HG03025 (cell line): ENCODE results near the gene STUM.

Experiments
- ATAC-seq: cut with Tn5 transposase; IDR thresholded peaks from one replicate; pipeline ENCODE4 v1.9.1; 2021; ENCODE audit warnings: mild to moderate bottlenecking, moderate library complexity; ENCODE audit not compliant: unreplicated experiment, low FRiP score

The STUM gene

GRCh38 chr1:226647719-226648118 is 99.2 kb downstream of the STUM start:
- no peak for ATAC-seq

DNA sequence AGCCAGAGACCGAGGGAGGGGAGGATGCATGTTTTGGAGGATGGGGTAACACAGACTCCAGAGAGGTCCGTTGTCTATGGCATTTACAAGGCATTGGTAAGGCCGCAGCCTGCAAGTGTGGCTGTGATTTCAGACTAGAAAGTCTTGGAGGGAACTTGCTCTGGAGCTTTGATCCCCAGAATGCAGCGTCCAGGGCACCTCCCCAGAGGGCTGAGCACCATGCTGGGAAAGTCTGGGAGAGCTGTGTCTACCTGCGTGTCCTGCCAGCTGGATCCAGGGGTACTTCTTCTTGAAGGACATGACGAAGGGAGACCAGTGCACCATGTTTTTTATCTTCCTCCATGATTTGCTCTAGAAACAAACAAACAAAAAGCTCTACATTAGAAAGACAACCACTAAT is 99.9 kb downstream of the STUM start:
- no peak for ATAC-seq

- ATAC-seq: no peak
These were observed 100.7 kb downstream of the STUM start for GRCh38 chr1:226649244-226649643.

DNA sequence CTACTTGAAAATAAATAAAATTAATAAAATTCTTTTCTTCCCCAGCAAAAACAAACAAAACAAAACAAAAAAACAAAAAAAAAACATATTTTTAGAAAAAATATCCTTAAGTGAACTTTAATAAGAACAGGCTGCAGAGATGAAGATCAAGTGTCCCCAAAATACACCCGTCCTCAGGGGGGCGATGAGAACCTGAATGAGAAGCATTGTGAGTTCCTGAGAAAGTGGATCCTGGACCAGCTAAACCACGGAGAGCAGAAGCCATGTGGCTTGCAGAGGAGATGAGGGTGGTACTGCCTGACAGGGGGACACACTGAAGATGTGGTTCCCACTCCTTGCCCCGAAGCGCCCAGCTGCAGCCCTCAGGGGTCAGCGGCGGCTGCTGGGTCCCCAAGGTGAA is 101.2 kb downstream of the STUM start:
- ATAC-seq: no peak

GRCh38 chr1:226650236-226650841 is 101.8 kb downstream of the STUM start:
- ATAC-seq: no peak

DNA sequence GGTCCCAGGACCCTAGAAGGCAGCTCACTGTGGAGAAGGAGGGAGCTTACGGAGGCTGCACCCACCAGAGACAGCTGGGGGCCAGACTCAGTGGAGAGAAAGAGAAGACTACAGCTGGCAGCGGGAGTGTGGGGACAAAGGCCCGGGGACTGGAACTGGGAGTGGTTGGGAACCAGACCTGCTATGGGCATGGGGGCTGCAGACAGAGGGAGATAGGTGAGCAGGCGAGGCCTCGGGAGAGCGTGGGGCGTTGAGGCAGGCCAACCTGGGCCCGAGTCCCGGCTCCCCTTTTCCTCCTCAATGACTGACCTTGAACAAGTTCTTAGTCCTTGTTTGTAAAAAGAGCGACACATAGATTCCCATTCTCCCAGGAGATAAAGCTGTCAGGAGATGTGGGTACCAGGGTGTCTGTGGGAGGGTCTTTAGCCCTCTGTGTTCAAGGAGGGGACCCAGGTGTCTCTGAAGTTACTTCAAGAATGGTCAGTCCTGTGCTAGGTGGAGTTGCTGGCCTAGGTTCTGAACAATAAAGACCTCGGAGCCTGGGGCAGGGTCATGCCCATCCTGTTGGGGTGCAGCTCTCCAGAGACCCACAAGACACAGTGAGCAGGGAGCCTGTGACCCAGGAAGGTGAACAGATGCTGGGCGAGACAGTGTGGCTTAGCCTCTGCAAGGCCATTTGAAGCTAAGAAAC is 102.6 kb downstream of the STUM start:
- ATAC-seq: no peak

GRCh38 chr1:226651732-226652105 is 103.2 kb downstream of the STUM start:
- no peak for ATAC-seq

DNA sequence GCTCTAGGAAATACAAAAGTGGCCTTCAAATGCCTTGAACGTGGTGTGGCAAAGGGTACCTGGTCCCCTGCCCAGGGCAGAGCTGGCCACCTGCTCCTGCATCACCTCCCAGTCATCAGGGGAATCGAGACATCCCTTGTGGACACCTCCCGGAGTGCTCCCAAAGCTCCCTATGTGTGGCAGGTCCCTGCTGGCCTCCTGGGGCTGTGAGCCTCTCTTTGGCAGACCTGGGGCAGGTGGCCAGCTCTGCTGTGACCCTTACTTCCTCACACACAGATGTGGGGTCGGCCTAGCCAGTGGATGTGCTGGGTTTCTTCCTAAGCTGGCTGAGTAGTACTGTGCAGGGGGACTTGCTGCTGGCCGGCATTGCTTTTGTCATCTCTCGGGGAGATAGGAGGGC is 104.0 kb downstream of the STUM start:
- no peak for ATAC-seq

DNA sequence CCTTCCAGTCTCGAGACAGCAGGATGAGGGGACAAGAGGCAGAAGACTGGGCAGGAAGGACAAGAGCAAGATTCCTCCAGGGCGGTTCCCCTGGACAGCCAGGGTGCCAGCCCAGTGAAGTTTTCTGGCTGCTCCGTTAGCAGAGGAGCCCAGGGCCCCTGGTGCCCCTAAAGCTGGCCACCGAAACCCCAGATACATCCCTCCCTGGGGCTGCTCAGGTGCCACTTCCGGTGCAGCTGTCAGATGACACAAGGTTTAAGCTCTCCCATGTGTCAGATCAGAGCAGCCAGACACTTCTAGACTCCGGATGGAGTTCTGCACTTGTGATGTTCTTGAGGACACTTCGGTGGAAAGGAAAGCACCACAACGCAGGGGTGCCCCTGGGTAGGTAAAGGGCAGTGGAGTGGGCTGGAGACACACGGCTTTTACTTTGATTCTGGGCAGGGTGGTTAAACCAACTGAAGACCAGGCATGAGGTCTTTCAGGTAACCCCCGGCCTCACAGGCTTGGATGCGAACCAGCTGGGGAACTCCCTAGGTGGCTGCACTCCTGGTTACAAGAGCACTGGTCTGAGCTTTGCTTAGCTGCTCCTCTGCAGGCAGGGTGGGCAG is 104.9 kb downstream of the STUM start:
- peak; percentile 65 for ATAC-seq

DNA sequence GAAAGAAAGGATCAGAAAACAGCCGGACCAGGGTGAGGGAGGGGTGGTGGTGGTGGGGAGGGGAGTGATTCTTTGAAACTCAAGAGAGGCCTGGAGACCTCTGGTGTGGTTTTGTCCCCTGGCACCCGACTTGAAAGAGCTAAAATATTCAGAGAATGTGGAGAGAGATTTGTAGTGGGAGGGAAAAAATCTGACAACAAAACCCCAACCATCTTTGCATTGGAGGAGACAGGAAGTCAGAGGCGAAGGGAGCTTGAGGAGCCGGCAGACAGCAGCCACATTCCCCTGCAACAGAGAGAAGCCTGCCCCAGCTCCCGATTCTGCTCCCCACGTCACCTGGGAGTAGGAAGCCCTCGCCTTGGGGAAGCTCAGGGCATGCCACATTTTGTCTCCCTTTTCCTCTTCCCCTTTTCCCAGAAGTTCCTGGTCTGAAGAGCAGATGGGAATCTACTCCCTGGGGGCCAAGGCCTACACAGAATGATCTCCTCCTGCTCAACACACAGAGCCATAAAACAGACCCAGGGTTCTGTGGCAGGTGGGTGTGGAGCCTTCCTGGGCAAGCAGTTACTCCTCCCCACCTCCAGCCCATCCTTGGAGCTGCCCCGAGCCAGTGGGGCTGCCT is 105.6 kb downstream of the STUM start:
- ATAC-seq: no peak

- ATAC-seq: no peak
These were observed 106.1 kb downstream of the STUM start for GRCh38 chr1:226654668-226655055.

DNA sequence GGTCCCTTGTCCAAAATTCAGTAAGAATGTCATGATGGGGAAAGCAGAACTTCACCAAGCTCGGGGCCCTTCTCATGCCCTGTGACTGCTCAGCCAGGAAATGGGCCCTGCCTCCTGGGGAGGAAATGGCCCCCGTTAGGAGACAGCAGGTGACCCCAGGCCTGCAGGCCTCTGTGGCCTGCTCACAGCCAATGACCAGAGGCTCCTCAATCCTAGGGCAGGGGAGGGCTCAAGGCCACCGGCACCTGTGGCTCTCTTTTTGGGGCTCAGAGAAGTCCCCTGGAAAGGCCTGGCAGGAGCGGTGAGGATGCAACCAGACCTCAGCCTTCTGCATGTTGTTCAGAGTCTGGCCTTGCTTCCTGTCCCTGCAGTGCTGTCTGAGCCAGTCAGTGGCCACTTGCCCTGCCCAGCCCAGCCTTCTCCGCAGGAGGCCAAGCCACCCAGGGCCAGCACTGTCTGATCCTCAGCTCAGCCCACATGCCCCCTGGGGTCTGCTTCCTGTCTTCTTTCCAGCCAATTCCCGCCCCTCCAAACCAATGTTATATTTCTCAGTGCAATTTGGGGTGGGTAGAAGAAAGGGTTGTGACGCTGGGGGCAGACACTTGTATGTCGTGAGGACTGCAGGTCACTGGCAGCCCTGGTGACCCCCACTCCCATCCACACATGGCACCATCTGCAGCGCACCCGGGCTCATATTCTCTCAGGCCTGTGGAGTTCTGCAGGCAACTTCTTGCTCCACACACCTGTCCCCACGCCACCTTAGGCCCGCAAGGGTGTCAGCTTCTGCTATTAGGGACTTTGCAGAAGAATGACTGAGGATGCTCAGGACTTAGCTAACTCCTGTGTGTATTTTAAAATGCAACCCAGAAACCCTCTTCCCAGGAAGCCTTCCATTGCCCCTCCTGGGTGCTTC is 106.9 kb downstream of the STUM start:
- ATAC-seq: no peak

DNA sequence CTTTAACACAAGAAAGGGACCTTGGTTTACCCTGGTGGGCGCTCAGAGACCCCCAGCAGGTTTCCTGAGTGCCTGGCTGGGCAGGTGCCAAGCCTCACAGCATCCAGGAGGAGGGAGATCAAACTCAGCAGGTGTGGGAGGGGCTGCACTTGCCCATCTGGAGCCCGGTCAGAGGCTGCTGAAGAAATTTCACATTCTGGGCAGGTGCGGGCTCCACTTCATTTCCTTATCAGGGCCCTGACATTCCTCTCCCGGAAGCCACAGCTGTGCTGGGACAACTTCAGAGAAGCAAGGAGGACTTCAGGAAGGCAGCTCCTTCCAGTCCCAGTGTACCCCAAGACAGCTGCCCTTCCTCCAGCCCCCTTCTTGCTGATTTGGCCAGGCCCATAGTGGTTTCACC is 107.6 kb downstream of the STUM start:
- no peak for ATAC-seq

DNA sequence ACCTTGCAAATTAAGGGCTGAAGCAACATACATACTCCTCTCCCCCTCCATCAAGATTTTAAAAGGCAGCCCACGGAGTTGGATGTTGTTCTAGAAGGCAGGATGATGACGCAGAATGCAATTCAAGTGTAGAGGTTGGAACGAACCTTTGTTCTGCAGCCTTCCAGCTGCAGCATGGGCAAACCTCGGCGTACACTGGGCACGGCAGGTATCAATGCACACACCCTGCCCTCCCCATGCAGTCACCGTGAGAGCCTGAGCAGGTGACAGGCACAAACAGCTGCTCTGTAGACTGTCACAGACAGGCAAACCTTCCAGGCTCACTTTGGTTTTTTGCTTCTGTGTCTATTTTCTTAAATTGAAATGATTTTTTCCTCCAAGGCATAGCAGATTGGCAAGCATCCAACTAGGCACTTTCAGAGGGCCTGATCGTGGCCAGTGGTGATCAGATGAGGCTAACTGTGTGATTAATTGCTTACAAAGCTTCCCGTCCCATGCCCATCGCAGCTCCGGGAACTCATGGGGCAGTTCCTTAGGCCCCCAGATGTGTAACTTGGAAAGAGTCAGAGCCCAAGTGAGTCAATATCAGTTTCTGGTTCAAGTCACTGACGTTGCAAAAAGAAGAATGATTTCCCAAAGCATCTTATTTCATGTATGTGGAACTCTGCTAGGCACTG is 108.2 kb downstream of the STUM start:
- no peak for ATAC-seq

GRCh38 chr1:226657895-226658545 is 109.5 kb downstream of the STUM start:
- no peak for ATAC-seq

DNA sequence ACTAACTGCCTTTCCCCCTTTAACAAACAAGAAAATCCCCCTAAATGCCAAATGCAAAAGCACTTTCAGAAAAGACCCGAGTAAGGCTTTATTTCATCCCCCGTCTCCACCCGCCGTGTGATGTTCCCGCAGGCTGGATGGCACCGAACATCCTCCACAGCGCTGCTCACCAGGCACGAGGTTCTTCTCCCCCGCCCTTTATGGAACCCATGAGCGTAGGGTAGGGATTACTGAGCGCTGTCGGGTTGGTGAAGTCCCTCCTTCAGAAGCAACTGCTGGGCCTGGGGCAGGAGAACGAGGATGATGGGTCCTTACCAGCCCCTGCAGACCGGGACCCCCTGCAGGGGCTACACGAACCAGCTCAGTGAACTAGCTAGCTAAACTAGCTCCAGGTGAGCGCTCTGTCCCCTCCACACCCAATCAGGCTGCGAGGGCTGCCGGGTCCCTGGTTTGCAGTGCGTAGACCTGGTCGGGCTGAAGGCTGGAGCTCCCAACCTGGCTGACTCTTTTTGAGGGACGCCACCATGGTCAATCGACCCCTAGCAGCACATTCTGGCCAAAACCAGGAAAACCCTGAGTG is 110.1 kb downstream of the STUM start:
- ATAC-seq: no peak
